Erythroblast (primary cell): Measurements from ENCODE around the gene HYOU1.

Experiments
- GATA1 ChIP-seq: IDR thresholded peaks from 2 replicates; pipeline ENCODE4 v1.6.1; 2011; ENCODE audit warnings: low read depth, mild to moderate bottlenecking, control low read depth, low read length, moderate library complexity
- POLR2A ChIP-seq: IDR thresholded peaks from 2 replicates; pipeline ENCODE4 v1.6.1; 2011; ENCODE audit warnings: mild to moderate bottlenecking, low read length

GRCh38 chr11:119038884-119039283 is 18.1 kb downstream of the HYOU1 start:
- TF ChIP-seq POLR2A (no peak), GATA1 (no peak)
